ENCODE measurements around the gene SELENON.
A peak's percentile ranks its signal among the peaks of the same experiment; 100 is the strongest.
"Not testable (repeated sequence)": the region's sequence is repeated elsewhere in the genome, so short reads cannot be mapped to it uniquely, and the experiment has no call there.

Gene SELENON

GRCh38 chr1:25828491-25828890, 28.5 kb downstream of the SELENON start:
- DNase-seq (ENCODE audit: low read depth, low spot score), result no peak

GRCh38 chr1:25829046-25829445, 29.1 kb downstream of the SELENON start:
- DNase-seq (ENCODE audit: low read depth, low spot score), result no peak

- no peak for DNase-seq (ENCODE audit: low read depth, low spot score)
Measured at GRCh38 chr1:25831569-25832196, 31.7 kb downstream of the SELENON start.

- no peak for DNase-seq (ENCODE audit: low read depth, low spot score)
Measured at GRCh38 chr1:25832336-25833037, 32.5 kb downstream of the SELENON start.

- no peak for DNase-seq (ENCODE audit: low read depth, low spot score)
Measured at GRCh38 chr1:25833158-25833557, 33.2 kb downstream of the SELENON start.

GRCh38 chr1:25834894-25835293, 34.9 kb downstream of the SELENON start:
- no peak for DNase-seq (ENCODE audit: low read depth, low spot score)

- no peak for DNase-seq (ENCODE audit: low read depth, low spot score)
Measured at GRCh38 chr1:25836695-25837094, 36.7 kb downstream of the SELENON start.

- no peak for DNase-seq (ENCODE audit: low read depth, low spot score)
Measured at GRCh38 chr1:25837262-25837875, 37.4 kb downstream of the SELENON start.

GRCh38 chr1:25839808-25840207, 39.8 kb downstream of the SELENON start:
- DNase-seq (ENCODE audit: low read depth, low spot score), result not testable (repeated sequence)

GRCh38 chr1:25843483-25843882, 43.5 kb downstream of the SELENON start:
- DNase-seq (ENCODE audit: low read depth, low spot score), result no peak

GRCh38 chr1:25844536-25845337, 44.7 kb downstream of the SELENON start:
- no peak for DNase-seq (ENCODE audit: low read depth, low spot score)

- DNase-seq (ENCODE audit: low read depth, low spot score), result no peak
Measured at GRCh38 chr1:25845664-25846063, 45.7 kb downstream of the SELENON start.

GRCh38 chr1:25847929-25848328, 47.9 kb downstream of the SELENON start:
- no peak for DNase-seq (ENCODE audit: low read depth, low spot score)

- peak; percentile 42 for DNase-seq (ENCODE audit: low read depth, low spot score)
Measured at GRCh38 chr1:25848531-25848930, 48.5 kb downstream of the SELENON start.

GRCh38 chr1:25854554-25854953, 54.6 kb downstream of the SELENON start:
- DNase-seq (ENCODE audit: low read depth, low spot score), result no peak

- peak; percentile 47 for DNase-seq (ENCODE audit: low read depth, low spot score)
Measured at GRCh38 chr1:25856856-25857255, 56.9 kb downstream of the SELENON start.

- no peak for DNase-seq (ENCODE audit: low read depth, low spot score)
Measured at GRCh38 chr1:25858494-25858893, 58.5 kb downstream of the SELENON start.

GRCh38 chr1:25858906-25859789, 59.2 kb downstream of the SELENON start, which contains the start of gene AUNIP:
TSS of gene AUNIP (minus strand) at chr1:25859457. CDS start at chr1:25859357, 100 bp downstream.
- DNase-seq (ENCODE audit: low read depth, low spot score), result peak; percentile 92

GRCh38 chr1:25861316-25862286, 61.6 kb downstream of the SELENON start:
- peak; percentile 55 for DNase-seq (ENCODE audit: low read depth, low spot score)
